Measurements from ENCODE around the gene SLC6A18.

Gene SLC6A18

GRCh38 chr5:1225081-1225480 is at the start of gene SLC6A18:
Gene SLC6A18, plus strand, starts transcription at chr5:1225381. Its CDS starts 97 bp downstream, at chr5:1225478.
- no peak within 1 kb of the TSS for H3K4me3 ChIP-seq (ENCODE audit: low read depth in 1 of 2, low read length in 1 of 2)
- H3K9me3 ChIP-seq: no peaks in the 10 kb centered on the region
- peaks cover 13% of the 10 kb centered on the region for H3K27me3 ChIP-seq
- no peak within 1 kb of the TSS for H3K27ac ChIP-seq
- no peaks in the 10 kb centered on the region for H3K36me3 ChIP-seq
- no peaks in the 10 kb centered on the region for H3K4me1 ChIP-seq (ENCODE audit: control insufficient read depth in 1 of 2, insufficient read depth in 1 of 2, low read depth in 1 of 2, low read length in 1 of 2)
- TF ChIP-seq CTCF (IDR thresholded peaks at IDR 0.05): no peak

- Histone ChIP-seq H3K27me3 (no peaks in the 10 kb centered on the region), H3K4me3 (ENCODE audit: low read depth in 1 of 2, low read length in 1 of 2) (no peak overlapping the region), H3K9me3 (no peaks in the 10 kb centered on the region), H3K4me1 (ENCODE audit: control insufficient read depth in 1 of 2, insufficient read depth in 1 of 2, low read depth in 1 of 2, low read length in 1 of 2) (no peaks in the 10 kb centered on the region), H3K27ac (no peak overlapping the region), H3K36me3 (no peaks in the 10 kb centered on the region)
- no peak for TF ChIP-seq CTCF (IDR thresholded peaks at IDR 0.05)
Observed at GRCh38 chr5:1175801-1176472, 49.2 kb upstream of the SLC6A18 start.

- Histone ChIP-seq H3K36me3 (no peaks in the 10 kb centered on the region), H3K27ac (no peak overlapping the region), H3K4me3 (ENCODE audit: low read depth in 1 of 2, low read length in 1 of 2) (no peak overlapping the region), H3K4me1 (ENCODE audit: control insufficient read depth in 1 of 2, insufficient read depth in 1 of 2, low read depth in 1 of 2, low read length in 1 of 2) (no peaks in the 10 kb centered on the region), H3K9me3 (no peaks in the 10 kb centered on the region), H3K27me3 (no peaks in the 10 kb centered on the region)
- no peak for TF ChIP-seq CTCF (IDR thresholded peaks at IDR 0.05)
Observed at GRCh38 chr5:1176473-1177391, 48.4 kb upstream of the SLC6A18 start.

GRCh38 chr5:1177826-1178528 is 47.2 kb upstream of the SLC6A18 start:
- no peak overlapping the region for H3K27ac ChIP-seq
- no peaks in the 10 kb centered on the region for H3K9me3 ChIP-seq
- no peak for TF ChIP-seq CTCF (IDR thresholded peaks at IDR 0.05)
- no peaks in the 10 kb centered on the region for H3K4me1 ChIP-seq (ENCODE audit: control insufficient read depth in 1 of 2, insufficient read depth in 1 of 2, low read depth in 1 of 2, low read length in 1 of 2)
- no peaks in the 10 kb centered on the region for H3K36me3 ChIP-seq
- H3K27me3 ChIP-seq: no peaks in the 10 kb centered on the region
- no peak overlapping the region for H3K4me3 ChIP-seq (ENCODE audit: low read depth in 1 of 2, low read length in 1 of 2)

- no peaks in the 10 kb centered on the region for H3K27me3 ChIP-seq
- no peaks in the 10 kb centered on the region for H3K4me1 ChIP-seq (ENCODE audit: control insufficient read depth in 1 of 2, insufficient read depth in 1 of 2, low read depth in 1 of 2, low read length in 1 of 2)
- TF ChIP-seq CTCF (IDR thresholded peaks at IDR 0.05): no peak
- H3K4me3 ChIP-seq (ENCODE audit: low read depth in 1 of 2, low read length in 1 of 2): no peak overlapping the region
- H3K36me3 ChIP-seq: no peaks in the 10 kb centered on the region
- no peak overlapping the region for H3K27ac ChIP-seq
- H3K9me3 ChIP-seq: no peaks in the 10 kb centered on the region
Observed at GRCh38 chr5:1178529-1179382, 46.4 kb upstream of the SLC6A18 start.
